Measurements from ENCODE around the gene CA5B. TPM values are rescaled to one million over a fixed set of nuclear protein-coding genes. Genes with fewer than 3 reads are reported as not detected.

Gene CA5B
- total and polyA plus RNA-seq, 2 donors (not counting 3 experiments of a cell fraction or from before 2014, with no cell fraction given): 2.3 to 5.6 TPM

DNA sequence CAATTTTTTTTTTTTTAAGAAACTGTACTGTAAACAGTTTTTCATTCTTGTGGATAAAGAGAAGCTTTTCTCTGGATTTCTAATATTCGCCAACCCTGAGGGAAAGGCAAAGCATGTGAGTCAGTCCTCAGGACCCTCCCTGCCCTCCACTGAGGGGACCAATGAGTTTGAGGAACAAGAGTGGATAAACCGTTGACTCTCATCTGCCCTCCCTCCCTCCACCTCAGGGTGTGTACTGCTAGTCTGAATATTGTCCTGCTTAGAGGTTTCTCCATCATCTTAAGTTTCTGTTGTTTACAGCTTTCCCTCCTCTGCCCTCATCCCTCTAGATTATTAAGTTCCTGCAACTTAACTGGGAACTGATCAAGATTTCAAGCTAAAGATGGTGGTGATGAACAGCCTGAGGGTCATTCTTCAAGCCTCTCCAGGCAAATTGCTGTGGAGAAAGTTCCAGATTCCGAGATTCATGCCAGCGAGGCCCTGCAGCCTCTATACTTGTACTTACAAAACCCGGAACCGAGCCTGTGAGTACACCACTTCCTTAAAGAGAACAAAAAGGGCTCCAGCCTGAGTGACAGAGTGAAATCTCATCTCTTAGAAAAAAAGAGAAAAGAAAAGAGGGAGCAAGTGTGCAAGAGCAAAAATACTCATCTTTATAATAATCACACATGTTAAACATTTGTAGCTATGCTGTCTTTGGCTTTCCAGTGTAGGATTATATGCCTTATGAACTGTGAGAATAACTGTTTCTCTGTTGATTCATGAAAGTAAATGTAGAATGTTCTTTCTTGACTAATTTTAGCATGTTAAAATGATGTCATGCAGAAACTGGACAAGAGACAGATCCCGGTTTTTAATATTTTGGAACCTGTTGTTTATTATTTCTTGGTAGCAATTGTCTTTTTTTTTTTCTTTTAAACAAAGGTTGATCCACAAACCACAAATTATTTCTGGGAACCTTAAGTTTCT, 11.9 kb downstream of the CA5B start:
- peak overlapping the region; percentile 17 for H3K27ac ChIP-seq (ENCODE audit: insufficient read depth, low read depth, low read length)
- DNase-seq (ENCODE audit: low read depth, low spot score) (peak; percentile 44), FAIRE-seq (peak; percentile 96)
- H3K4me2 ChIP-seq (ENCODE audit: insufficient read depth, low read length): no peak overlapping the region
- dilution Hi-C loops (cut with MboI; ENCODE audit: extremely low pct_ligation_motif_present, low sequenced_read_pairs) (no loop called here), intact Hi-C loops (cut with micrococcal nuclease) (no loop called here)
- peak overlapping the region; percentile 79 for H2AFZ ChIP-seq (ENCODE audit: low read depth, low read length)
- POLR2A ChIA-PET: no interaction called here
- no peaks in the 10 kb centered on the region for H3K9me1 ChIP-seq (replicated peaks; ENCODE audit: control insufficient read depth, extremely low read depth, insufficient read depth, low read length)
- no peaks in the 10 kb centered on the region for H3K9me3 ChIP-seq (replicated peaks; ENCODE audit: control insufficient read depth, insufficient read depth, low read length)
- H4K20me1 ChIP-seq (replicated peaks; ENCODE audit: control insufficient read depth, extremely low read depth, insufficient read depth, low read length): no peaks in the 10 kb centered on the region
- no peaks in the 10 kb centered on the region for H3K27me3 ChIP-seq (ENCODE audit: control insufficient read depth in 2 of 2, insufficient read depth in 2 of 2, low read length in 2 of 2)
- CTCF ChIA-PET: interaction anchor here (1.1 to 1.2 kb wide), 2 partner anchors 10 to 12 kb away, joined by 3 read pairs; partner anchors contain the start of gene CA5B
- H3K36me3 ChIP-seq (ENCODE audit: control insufficient read depth in 2 of 2, extremely low read depth in 1 of 2, insufficient read depth in 2 of 2, low read length in 2 of 2): no peaks in the 10 kb centered on the region
- H3K79me2 ChIP-seq (ENCODE audit: control insufficient read depth, insufficient read depth, low read length): no peaks in the 10 kb centered on the region
- no peak overlapping the region for H3K9ac ChIP-seq (replicated peaks; ENCODE audit: extremely low read depth, insufficient read depth, low read length)
- no peak overlapping the region for H3K4me3 ChIP-seq (replicated peaks in 1 of 3; ENCODE audit: insufficient read depth in 1 of 3, low read depth in 1 of 3, low read length in 3 of 3)
- no TSS peak for BruUV-seq (replicated peaks)
- no peak for TF ChIP-seq MYC (IDR thresholded peaks at IDR 0.05; ENCODE audit: low read depth, low read length)
- no peak for TF ChIP-seq FOS (IDR thresholded peaks at IDR 0.05; ENCODE audit: borderline replicate concordance, insufficient read depth, low read length)
- no peak for TF ChIP-seq JUN (IDR thresholded peaks at IDR 0.05; ENCODE audit: borderline replicate concordance, insufficient read depth, insufficient read length, low read depth)
- no peak for TF ChIP-seq POLR2AphosphoS5 (IDR thresholded peaks at IDR 0.05; ENCODE audit: insufficient read depth, low read depth, low read length)
- no peak for TF ChIP-seq EZH2 (IDR thresholded peaks at IDR 0.05; ENCODE audit: borderline replicate concordance, low read depth, low read length, severe bottlenecking)
- TF ChIP-seq, protein P1, sequence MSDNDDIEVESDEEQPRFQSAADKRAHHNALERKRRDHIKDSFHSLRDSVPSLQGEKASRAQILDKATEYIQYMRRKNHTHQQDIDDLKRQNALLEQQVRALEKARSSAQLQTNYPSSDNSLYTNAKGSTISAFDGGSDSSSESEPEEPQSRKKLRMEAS (IDR thresholded peaks at IDR 0.05; ENCODE audit: insufficient read depth, insufficient read length): no peak
- no peak for TF ChIP-seq POLR2A (IDR thresholded peaks at IDR 0.05; ENCODE audit: low read depth, low read length)
- TF ChIP-seq, protein P2, sequence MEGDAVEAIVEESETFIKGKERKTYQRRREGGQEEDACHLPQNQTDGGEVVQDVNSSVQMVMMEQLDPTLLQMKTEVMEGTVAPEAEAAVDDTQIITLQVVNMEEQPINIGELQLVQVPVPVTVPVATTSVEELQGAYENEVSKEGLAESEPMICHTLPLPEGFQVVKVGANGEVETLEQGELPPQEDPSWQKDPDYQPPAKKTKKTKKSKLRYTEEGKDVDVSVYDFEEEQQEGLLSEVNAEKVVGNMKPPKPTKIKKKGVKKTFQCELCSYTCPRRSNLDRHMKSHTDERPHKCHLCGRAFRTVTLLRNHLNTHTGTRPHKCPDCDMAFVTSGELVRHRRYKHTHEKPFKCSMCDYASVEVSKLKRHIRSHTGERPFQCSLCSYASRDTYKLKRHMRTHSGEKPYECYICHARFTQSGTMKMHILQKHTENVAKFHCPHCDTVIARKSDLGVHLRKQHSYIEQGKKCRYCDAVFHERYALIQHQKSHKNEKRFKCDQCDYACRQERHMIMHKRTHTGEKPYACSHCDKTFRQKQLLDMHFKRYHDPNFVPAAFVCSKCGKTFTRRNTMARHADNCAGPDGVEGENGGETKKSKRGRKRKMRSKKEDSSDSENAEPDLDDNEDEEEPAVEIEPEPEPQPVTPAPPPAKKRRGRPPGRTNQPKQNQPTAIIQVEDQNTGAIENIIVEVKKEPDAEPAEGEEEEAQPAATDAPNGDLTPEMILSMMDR (IDR thresholded peaks at IDR 0.05; ENCODE audit: extremely low read depth in 1 of 2, insufficient read depth in 1 of 2, low read depth in 1 of 2, low read length in 2 of 2): no peak
- no peak for TF ChIP-seq GATA2 (IDR thresholded peaks at IDR 0.05; ENCODE audit: insufficient read depth, insufficient read length, low read depth, low read length)
- H3K4me1 ChIP-seq (ENCODE audit: control insufficient read depth, extremely low read depth, insufficient read depth, low read length): peaks cover 7% of the 10 kb centered on the region

All from endothelial cell of umbilical vein (primary cell).